Activated T-helper 1 cell treated with anti-CD3 and anti-CD28 coated beads, Interleukin-2, amount 50 U/mL, for 16 hours (primary cell): Measurements from ENCODE around the gene DNAJC7.
"Not testable (repeated sequence)": the region's sequence is repeated elsewhere in the genome, so short reads cannot be mapped to it uniquely, and the experiment has no call there.

Experiments
- DNase-seq, 2 donors: peaks; one replicate each; pipeline ENCODE4 v3.0.0-alpha.2; 2020; ENCODE audit warnings: low read depth in 1 of 2, low spot score in 1 of 2

Gene DNAJC7

DNA sequence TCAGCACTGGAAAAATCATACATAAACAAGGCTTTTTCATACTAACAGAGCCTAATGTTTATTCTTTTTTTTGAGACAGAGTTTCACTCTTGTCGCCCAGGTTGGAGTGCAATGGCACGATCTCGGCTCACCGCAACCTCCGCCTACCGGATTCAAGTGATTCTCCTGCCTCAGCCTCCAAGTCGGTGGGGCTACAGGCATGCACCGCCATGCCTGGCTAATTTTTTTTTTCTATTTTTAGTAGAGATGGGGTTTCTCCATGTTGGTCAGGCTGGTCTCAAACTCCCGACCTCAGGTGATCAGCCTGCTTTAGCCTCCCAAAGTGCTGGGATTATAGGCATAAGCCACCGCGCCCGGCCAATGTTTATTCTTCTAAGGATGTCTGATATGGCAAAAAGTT, 3.5 kb downstream of the DNAJC7 start:
- not testable (repeated sequence) for DNase-seq

DNA sequence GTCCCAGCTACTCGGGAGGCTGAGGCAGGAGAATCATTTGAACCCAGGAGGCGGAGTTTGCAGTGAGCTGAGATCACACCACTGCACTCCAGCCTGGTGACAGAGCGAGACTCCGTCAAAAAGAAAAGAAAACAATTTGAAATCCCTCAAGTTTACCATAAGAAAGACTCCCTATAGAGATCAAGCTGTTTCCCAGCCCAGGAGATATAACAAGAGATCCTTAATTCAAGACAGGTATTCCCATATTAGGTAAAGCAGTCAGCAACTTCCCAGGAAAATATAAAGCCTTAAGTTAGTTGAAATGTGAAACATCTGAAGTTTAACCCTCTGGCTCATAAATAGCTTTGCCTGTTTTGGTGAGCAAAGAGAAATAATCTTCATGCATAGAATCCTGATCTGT, 4.9 kb downstream of the DNAJC7 start:
- DNase-seq = not testable (repeated sequence)

DNA sequence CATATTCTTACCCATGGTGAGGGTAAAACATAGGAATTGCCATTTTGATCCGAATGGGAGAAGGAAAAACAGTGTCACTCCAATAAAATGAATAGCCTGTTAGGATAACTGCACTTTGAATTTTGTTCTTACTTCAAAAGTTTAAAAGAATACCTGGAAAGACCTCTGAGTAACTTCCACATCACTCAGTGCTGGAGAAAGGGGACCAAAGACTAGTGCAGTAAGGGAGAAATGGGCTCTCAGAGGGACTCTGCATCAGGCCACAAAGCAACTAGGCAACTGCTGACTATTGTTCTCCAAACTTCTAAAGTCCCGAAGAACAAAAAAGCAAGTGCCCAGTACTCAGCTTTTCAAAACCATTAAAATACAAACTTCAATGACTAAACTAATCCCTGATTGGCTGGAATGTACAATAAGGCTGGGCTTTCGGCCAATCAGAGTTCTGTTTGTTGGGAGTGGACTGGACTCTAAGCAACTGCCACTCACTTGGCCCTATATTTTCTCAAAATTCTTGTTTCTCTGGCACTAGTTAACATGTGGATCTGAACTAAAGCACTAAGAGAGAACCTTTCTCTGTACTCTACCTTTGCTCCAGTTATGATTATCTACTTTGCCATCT, 6.2 kb downstream of the DNAJC7 start:
- no peak for DNase-seq

DNA sequence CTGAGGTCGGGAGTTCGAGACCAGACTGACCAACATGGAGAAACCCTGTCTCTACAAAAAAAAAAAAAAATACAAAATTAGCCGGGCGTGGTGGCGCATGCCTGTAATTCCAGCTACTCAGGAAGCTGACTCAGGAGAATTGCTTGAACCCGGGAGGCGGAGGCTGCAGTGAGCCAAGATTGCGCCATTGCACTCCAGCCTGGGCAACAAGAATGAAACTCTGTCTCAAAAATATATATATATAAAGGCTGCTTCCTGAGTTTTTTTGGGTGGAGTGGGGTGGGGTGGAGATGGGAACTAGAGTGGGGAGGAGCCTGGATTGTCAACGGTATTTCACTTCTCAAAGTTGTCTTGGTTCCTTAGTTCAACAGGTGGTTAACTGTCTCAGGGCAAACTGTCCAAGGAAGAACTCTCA, 7.0 kb downstream of the DNAJC7 start:
- not testable (repeated sequence) for DNase-seq

DNA sequence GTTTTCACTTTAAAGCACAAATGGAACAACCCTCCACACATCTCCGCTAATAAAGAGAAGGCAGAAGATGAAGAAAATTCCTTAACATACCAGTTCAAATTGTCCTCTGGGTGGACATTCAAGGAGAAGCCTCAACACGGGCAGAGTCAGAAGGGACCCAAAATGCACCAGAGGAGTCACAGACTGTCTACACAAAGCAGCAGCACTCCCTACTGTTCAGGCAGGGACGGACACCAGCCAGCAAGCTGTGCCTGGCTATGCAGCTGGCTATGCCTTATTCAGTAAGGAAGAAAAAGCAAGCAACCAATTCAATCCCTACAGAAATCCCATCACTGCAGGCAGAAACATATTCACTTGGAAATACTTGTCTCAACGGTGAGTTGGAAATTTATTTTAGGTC, 8.1 kb downstream of the DNAJC7 start:
- DNase-seq = no peak

DNA sequence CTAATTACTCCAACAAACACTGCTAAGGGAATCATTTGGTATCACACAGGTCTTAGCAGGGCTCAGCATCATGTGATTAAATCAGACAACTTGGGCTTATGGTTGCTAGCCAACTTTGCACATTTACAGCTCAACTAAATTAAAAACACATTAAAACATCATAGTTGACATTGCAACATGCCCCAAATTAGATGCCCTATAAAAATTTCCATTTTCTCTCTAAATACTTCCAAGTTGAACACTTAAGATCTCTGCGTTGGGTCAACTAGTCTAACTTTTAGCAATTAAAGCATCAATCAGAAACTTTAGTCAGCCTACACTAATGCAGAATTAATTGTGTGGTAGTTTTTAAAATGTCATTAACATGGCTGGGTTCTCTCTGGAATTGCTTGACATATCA, 12.1 kb downstream of the DNAJC7 start:
- no peak for DNase-seq

DNA sequence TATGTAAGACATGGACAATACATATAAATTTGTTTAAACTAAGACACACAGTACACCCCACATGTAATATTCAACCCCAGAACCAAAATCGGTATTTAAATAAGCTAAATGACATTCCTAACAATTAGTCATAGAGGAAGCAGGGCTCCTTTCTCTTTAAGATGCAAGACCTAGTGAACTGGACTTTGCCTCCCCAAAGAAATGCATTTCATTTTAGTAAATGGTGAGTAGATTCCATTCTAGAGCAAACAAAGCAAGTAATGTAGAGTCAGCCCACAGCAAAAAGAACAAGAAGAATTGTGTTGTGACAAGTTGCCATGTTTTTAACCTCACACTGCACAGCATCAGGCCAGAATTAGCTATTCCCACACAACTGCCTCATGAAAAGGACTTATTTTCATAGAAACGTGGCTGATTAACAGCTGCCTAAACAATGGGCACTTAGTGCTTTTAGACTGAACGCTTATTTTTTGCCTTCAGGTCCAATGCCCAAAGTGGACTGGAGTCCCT, 14.4 kb downstream of the DNAJC7 start:
- no peak for DNase-seq

DNA sequence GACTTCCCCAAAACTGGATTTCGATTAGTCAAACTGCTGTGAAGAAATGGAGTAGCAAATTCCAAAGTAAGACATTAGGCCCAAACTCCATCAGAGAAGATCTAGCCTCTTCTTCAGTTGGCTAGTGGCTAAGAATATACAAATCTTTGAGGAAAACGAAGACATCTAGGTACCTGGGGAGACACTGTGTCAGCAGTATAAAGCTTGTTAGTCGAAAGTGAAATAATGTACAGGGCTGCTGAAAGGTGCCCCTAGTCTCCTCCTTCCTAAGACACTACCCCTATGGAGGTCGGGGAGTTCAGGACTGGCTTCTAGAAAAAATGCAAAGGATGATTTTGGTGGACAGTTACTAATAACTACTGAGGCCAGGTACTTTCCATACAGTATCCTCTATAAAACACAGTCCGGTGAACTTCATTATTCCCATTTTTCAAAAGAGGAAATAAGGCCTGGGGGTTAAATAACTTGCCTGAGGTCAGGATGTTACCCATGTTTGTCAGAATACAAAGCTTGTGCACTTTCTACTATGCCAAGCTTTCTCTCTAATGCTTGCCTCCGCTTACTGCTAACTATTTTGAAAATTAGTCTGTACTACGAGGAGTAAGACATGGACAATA, 15.0 kb downstream of the DNAJC7 start:
- DNase-seq = no peak

DNA sequence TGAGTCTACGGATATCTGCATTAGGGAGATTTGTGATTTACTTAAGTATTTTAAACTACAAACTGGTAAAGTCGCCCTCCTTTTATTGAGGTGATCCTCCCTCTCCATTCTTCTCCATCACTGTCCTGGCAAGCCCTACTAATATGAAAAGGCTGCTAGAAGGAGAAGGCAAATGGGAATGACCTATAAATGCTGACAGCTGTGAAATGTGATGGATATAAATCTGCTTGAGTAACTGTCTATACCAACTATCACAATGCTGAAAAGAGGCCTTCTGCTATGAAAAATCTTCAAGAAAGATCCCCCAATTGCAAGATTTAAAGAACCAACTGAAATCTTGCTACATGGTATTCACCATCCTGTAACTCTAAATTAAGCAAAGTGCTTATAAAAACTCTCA, 15.5 kb downstream of the DNAJC7 start:
- DNase-seq = no peak

DNA sequence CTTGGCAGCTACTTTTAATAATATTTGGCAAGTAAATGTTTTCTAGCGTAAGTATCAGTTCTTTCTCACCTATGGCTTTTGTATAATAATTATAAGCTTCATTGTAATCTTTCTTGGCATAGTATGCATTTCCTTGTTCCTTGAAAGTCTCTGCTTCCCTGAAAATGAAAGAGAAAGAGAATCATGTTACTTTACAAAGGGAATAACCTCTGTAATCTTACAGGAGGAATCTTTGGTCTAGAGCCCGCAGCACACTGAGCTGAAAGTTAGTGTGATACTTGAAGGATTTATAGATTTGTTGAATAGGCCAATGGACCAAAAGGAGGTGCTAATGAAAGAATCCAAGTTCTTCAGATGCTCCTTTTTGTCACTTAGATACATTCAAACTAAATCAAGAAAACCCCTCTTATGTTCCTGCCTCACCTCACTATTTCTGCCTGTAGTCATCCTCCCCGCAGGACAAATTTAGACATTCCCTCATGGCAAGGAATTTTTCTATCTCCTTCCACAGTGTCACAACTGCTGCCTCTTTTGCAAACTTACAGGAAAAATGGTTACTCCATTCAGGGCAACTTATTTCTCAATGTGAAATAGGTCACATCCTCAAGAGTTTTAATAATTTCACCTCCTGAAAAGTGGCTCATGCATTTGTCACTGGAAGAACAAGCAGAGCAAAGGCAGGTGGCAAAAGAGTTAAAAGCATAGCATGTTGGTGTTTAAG, 16.7 kb downstream of the DNAJC7 start:
- no peak for DNase-seq

DNA sequence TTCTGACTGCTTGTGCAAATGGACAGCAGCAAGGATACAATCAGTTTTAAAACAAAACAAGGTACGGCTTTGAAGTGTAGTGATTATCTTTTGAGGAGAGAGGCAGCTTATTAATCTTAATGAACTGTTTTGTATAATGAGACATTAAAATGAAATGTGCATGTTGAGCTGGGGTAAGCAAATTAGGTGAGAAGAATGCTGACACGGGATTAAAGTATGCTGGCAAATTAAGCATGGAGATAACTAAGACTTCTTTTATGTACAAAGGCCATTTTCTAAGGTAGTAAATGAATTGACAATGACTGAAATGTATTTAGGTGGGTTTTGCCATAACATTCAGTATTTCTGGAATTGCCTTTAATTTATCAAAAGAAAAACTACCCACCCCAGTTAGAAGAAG, 18.7 kb downstream of the DNAJC7 start:
- DNase-seq = no peak

DNA sequence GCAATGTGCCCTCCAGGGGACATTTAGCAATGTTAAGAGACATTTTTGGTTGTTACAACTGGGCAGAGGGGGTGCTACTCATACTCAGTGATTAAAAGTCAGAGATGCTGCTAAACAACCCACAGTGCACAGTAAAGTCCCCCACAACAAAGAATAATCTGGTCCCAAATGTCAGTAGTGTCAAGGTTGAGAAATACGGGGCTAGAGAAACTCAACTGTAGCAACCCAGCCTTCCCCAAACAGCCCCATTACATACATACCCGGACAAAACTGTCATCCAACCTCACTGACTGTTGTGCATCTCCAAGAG, 20.4 kb downstream of the DNAJC7 start:
- no peak for DNase-seq

DNA sequence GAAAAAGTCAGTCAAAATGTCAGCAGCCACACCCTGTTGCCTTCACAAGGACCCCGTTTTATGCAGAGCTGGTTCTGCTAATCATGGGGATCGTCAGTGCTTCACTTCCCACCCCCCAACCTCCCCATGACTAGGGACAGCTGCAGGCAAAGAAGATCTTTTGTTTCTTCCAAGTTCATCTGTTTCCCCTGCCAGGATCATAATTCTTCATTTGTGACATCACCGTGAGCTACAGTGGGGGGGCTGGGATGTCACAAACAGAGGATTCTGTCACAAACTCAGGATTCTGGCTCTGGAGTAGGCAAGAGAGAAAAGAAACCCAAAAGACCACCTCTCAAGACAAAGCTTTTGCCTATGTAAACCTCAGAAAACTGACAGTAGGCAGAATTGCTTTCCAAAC, 24.7 kb downstream of the DNAJC7 start:
- no peak for DNase-seq

DNA sequence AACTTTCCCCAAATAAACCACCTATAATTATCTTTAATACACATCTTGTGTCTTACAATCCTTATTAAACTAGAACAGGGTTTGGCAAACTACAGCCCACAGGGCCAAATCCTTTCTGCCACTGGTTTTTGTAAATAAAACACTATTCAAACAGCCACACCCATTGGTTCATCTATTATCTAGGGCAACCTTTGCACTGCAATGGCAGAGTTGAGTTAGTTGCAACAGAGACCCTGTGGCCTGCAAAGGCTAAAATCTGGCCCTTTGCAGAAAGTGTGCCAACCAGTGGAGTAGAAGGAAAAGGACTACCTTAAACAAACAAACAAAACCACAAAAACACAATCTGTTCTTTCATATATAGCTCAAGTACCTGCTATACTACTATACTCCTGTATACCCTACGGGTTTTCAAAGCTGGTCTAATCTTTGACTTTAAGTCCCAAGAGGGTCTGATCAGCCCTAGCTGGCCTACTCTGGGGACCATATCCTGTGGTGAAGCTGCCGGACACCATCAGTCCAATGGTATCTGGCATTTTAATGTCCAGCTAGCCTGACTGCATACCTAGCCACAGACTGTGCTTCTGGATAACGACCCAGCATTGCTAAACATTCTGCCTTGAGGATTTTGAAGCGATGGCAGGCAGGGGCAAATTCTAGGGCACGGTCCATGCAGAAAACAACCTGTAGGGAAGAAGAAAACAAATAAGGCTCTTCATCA, 27.4 kb downstream of the DNAJC7 start:
- DNase-seq = no peak

DNA sequence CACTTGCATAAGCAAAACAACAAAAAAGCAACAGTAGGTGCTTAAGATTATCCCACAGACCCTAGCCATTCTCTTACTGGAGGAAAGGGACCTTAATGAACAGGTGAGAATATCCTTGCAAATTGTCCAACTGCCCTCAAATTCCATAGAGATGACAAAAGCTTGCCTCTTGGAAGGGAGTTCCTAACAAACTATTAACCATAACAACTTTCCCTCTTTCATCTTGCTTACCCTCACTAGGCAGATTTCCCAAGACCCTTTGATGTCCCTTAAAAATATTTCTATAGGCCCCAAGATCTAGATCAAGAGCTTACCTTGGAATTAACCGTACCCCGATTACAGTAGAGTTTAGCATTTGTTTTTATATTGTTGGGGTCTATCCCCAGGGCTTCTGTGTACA, 28.8 kb downstream of the DNAJC7 start:
- DNase-seq = no peak

DNA sequence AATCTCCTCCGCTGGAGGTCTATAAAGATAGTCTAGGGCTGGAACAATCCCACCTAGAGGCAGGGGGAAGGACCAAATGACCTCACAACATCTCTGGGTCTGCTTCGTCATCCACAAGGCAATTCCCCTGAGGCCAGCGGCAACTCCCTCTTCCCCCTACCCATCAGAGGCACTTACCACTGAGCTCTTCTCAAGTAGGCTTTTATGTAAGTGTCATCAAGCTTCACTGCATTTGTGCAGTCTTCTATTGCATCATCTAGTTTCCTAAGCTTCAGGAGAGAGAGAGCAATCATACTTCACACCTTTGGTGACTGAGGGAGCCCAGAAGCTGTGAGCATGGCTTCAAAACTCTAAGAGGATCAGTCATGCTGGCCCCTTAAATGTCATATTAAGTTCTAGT, 29.6 kb downstream of the DNAJC7 start:
- DNase-seq = no peak

DNA sequence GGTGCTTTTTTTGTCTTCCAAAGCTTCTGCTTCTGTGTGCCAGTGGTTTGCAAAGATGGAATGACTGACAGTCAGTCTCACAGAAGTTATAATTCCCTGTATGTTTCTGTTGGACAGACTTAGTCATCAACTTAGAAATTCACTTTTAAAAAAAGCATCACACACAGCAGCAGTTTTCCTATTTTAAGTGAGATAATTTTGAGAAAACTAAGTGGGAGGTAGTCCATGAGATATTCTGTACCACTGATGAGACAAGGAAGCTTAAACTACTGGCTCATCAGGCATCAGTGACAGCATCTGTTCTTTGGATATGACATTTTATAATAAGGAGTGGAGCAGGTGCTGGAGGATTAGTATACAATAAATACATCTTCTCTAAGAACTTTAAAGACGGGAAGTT, 30.6 kb downstream of the DNAJC7 start:
- no peak for DNase-seq

DNA sequence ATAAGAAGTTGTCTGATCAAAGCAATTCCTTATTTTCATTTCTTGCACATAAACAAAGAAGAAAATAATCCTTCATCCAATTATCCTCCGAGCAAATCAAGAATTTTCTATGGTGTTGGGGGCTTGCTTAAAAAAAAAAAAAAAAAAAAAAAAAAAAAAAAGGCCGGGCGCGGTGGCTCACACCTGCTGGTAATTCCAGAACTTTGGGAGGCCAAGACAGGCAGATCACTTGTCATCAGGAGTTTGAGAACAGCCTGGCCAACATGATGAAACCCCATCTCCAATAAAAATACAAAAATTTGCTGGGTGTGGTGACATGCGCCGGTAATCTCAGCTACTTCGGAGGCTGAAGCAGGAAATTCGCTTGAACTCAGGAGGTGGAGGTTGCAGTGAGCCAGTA, 31.3 kb downstream of the DNAJC7 start:
- no peak for DNase-seq

DNA sequence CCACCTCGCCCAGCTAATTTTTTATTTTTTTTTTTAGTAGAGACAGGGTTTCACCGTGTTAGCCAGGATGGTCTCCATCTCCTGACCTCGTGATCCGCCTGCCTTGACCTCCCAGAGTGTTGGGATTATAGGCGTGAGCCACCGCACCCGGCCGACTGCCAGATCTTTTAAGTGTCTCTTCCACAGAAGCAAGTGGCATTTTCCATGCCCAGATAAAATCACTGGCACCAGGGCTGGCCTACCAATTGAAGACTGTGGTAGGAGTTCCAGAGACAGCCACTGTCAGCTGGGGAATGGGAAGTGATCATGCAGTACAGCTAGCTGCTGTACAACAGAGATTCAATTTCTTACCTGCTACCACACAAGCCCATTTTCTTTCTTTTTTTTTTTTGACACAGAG, 32.8 kb downstream of the DNAJC7 start:
- DNase-seq = no peak

DNA sequence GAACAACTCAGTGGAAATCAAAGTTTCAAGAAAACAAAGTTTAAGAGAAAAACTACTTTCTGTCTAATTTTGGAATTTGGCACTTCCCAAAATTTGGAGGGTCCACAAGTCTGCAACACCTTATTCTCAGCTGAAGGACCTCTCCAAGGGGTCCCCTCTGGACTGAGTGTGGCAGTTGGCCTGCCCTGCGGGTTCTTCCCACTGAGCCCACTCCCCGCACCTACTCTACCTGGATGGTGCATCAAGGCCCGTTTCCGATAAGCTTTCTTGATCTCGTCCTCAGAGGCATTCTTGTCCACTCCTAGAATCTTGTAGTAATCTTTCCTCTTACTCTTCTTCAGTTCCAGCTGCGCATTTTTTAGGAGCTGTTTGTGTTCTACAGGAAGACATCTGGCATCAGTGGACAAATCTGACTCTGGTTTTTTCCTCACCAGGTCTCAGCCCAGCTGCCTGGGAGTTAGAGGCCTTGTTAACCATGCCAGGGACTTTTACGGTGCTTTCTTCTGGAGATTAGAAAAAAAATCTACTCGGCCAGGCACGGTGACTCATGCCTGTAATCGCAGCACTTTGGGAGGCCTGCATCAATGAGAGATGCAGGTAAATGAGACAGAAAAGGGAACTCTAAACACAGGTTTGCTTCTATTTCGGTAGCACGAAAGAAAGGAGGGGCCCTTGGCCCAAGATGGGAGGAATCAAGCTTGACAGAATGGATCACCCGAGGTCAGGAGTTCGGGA, 35.0 kb downstream of the DNAJC7 start:
- no peak for DNase-seq

DNA sequence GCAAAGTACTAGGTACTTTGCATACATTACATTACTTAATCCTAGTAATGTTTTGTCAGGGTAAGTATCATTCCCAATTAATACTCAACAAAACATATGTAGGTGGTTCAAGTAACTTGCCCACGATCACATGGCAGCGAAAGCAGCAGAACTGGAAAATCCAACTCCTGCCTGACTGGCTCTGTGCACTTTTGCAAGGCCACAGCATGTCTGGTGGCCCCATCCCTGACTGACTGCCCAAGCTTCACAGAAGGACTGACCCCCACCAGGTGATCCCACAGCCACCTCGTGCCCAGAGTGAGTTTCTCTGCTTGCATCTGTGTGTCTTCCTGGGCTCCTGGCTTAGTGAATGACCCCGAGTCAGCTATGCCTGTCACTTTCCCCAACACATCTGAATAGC, 39.2 kb downstream of the DNAJC7 start:
- DNase-seq = no peak
